ENCODE results near the gene CERS2. TPM values are rescaled to one million over a fixed set of nuclear protein-coding genes. Genes with fewer than 3 reads are reported as not detected.

The CERS2 gene
- total and polyA plus RNA-seq, 2 of the 8 experiments (the other 6 are each of a cell fraction or from before 2014, with no cell fraction given): 216 to 237 TPM

- TF ChIP-seq USF2 (IDR thresholded peaks at IDR 0.05; ENCODE audit: low read length): no peak
- TF ChIP-seq HDAC6 (IDR thresholded peaks at IDR 0.05; ENCODE audit: low read depth, low read length): no peak
These were observed 20.8 kb upstream of the CERS2 start (continued) for GRCh38 chr1:150995460-150995859.

All from H1 (cell line).